Bone marrow (tissue), 2 donors: ENCODE results near the gene CGNL1.

Experiments used
- DNase-seq, 2 donors: peaks; one replicate each; lab custom pipeline; 2025; lab: John Stamatoyannopoulos, UW

The CGNL1 gene

DNA sequence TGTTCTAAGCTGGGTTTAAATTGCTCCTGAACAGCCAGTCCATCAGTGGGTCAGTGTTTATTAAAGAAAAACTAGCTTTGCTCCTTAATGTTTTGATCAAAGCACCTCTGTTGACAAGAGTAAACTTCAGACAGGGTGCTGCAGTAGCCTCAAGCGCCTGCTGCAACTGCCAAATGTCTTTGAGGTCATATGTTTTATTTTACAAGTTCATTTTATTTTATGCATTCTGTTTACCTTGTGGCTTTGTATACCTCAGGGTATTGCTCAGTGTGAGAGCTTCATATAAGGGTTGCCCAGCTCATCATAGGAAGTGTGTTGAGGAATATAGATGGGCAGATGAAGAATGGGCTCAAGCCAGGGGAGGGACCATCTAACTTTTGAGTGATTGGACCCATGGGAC lies 223.9 kb downstream of the CGNL1 start:
- no peak for DNase-seq
